Hippocampal formation (tissue), 2 donors: Measurements from ENCODE around the gene PTOV1.
A peak's percentile ranks its signal among the peaks of the same experiment; 100 is the strongest.

Experiments used
- DNase-seq, 2 donors: peaks; one replicate each; lab custom pipeline; 2025; lab: John Stamatoyannopoulos, UW

The PTOV1 gene

GRCh38 chr19:49875177-49875576, 24.2 kb downstream of the PTOV1 start:
- no peak for DNase-seq

- peak in 1 of 2 donors; percentile 75 for DNase-seq
Observed at GRCh38 chr19:49875857-49876421, 25.0 kb downstream of the PTOV1 start.

GRCh38 chr19:49876422-49877019, 25.6 kb downstream of the PTOV1 start:
- DNase-seq, result peak; percentile 97 to 99

- peak; percentile 99 to 100 for DNase-seq
Observed at GRCh38 chr19:49877020-49877878, 26.3 kb downstream of the PTOV1 start, which contains the start of the genes AKT1S1 and TBC1D17. AKT1S1 (minus strand) TSS chr19:49877355; CDS start chr19:49873295, 4,060 bp downstream. TBC1D17 (plus strand) TSS chr19:49877702; CDS start chr19:49877724, 22 bp downstream.

GRCh38 chr19:49877879-49878743, 27.2 kb downstream of the PTOV1 start:
- DNase-seq, result peak; percentile 95 to 98

GRCh38 chr19:49878744-49879070, 27.7 kb downstream of the PTOV1 start:
- no peak for DNase-seq

- no peak for DNase-seq
Observed at GRCh38 chr19:49879243-49879963, 28.4 kb downstream of the PTOV1 start.

GRCh38 chr19:49880162-49880869, 29.4 kb downstream of the PTOV1 start:
- DNase-seq, result no peak

GRCh38 chr19:49881186-49881585, 30.2 kb downstream of the PTOV1 start:
- no peak for DNase-seq

GRCh38 chr19:49881672-49882394, 30.9 kb downstream of the PTOV1 start:
- DNase-seq, result no peak

- DNase-seq, result no peak
Observed at GRCh38 chr19:49882643-49883042, 31.7 kb downstream of the PTOV1 start.

- no peak for DNase-seq
Observed at GRCh38 chr19:49883094-49883493, 32.1 kb downstream of the PTOV1 start.

GRCh38 chr19:49884109-49884508, 33.1 kb downstream of the PTOV1 start:
- no peak for DNase-seq

GRCh38 chr19:49884760-49885159, 33.8 kb downstream of the PTOV1 start:
- DNase-seq, result no peak

GRCh38 chr19:49887037-49887664, 36.2 kb downstream of the PTOV1 start:
- no peak for DNase-seq

- no peak for DNase-seq
Observed at GRCh38 chr19:49887665-49888509, 36.9 kb downstream of the PTOV1 start.

- DNase-seq, result no peak
Observed at GRCh38 chr19:49888510-49888824, 37.5 kb downstream of the PTOV1 start.

GRCh38 chr19:49889038-49889686, 38.2 kb downstream of the PTOV1 start:
- DNase-seq, result no peak
